ENCODE measurements around the gene GNG13.
"Not testable (repeated sequence)": the region's sequence is repeated elsewhere in the genome, so short reads cannot be mapped to it uniquely, and the experiment has no call there.

The GNG13 gene

GRCh38 chr16:838741-839140, 38.2 kb upstream of the GNG13 start:
- POLR2A ChIA-PET (ENCODE audit: low non-redundant PET), result no interaction called here
- DNase-seq (ENCODE audit: low spot score), result no peak
- no peak overlapping the region for H3K27ac ChIP-seq
- no peak for TF ChIP-seq CTCF (conservative IDR thresholded peaks at IDR 0.05; ENCODE audit: low read depth)
- CTCF ChIA-PET, result no interaction called here

- DNase-seq (ENCODE audit: low spot score); H3K27ac ChIP-seq; POLR2A ChIA-PET (ENCODE audit: low non-redundant PET); CTCF ChIA-PET: not testable (repeated sequence)
These were observed 36.3 kb upstream of the GNG13 start for GRCh38 chr16:836822-837221.

- POLR2A ChIA-PET (ENCODE audit: low non-redundant PET), result no interaction called here
These were observed 35.7 kb upstream of the GNG13 start for GRCh38 chr16:836221-836620.

GRCh38 chr16:835373-835772, 34.8 kb upstream of the GNG13 start:
- ChIA-PET POLR2A (ENCODE audit: low non-redundant PET) (no interaction called here), CTCF (no interaction called here)
- no peak for TF ChIP-seq CTCF (conservative IDR thresholded peaks at IDR 0.05; ENCODE audit: low read depth)
- DNase-seq (ENCODE audit: low spot score), result no peak
- H3K27ac ChIP-seq, result no peak overlapping the region

More at GRCh38 chr16:836221-836620, 35.7 kb upstream of the GNG13 start:
- CTCF ChIA-PET, result no interaction called here
- H3K27ac ChIP-seq, result no peak overlapping the region
- TF ChIP-seq CTCF (conservative IDR thresholded peaks at IDR 0.05; ENCODE audit: low read depth), result no peak
- DNase-seq (ENCODE audit: low spot score), result no peak

- no peak for DNase-seq (ENCODE audit: low spot score)
- ChIA-PET POLR2A (ENCODE audit: low non-redundant PET) (no interaction called here), CTCF (no interaction called here)
- TF ChIP-seq CTCF (conservative IDR thresholded peaks at IDR 0.05; ENCODE audit: low read depth), result no peak
- no peak overlapping the region for H3K27ac ChIP-seq
These were observed 32.9 kb upstream of the GNG13 start for GRCh38 chr16:833411-833810.

- no peak for TF ChIP-seq CTCF (conservative IDR thresholded peaks at IDR 0.05; ENCODE audit: low read depth)
- POLR2A ChIA-PET (ENCODE audit: low non-redundant PET), result no interaction called here
- no peak for DNase-seq (ENCODE audit: low spot score)
- CTCF ChIA-PET, result no interaction called here
- H3K27ac ChIP-seq, result no peak overlapping the region
These were observed 32.3 kb upstream of the GNG13 start for GRCh38 chr16:832652-833336.

GRCh38 chr16:831571-832413, 31.3 kb upstream of the GNG13 start:
- no peak for DNase-seq (ENCODE audit: low spot score)
- H3K27ac ChIP-seq, result no peak overlapping the region
- TF ChIP-seq CTCF (conservative IDR thresholded peaks at IDR 0.05; ENCODE audit: low read depth), result no peak
- POLR2A ChIA-PET (ENCODE audit: low non-redundant PET), result no interaction called here
- CTCF ChIA-PET, result no interaction called here
